CD4-positive, CD25-positive, alpha-beta regulatory T cell (primary cell): ENCODE data around the gene BLTP2. TPM values are rescaled to one million over a fixed set of nuclear protein-coding genes. Genes with fewer than 3 reads are reported as not detected.
"Not testable (repeated sequence)": the region's sequence is repeated elsewhere in the genome, so short reads cannot be mapped to it uniquely, and the experiment has no call there.

Experiments used
- ATAC-seq, 2 donors: fragments of 150-1000 bp; cut with Tn5 transposase; one replicate each; pipeline ENCODE4 v1.10.0; 2021; ENCODE audit warnings: low read depth in 2 of 2, moderate number of reproducible peaks in 2 of 2, moderate library complexity in 1 of 2
- DNase-seq, 3 donors: peaks; one replicate each; pipeline versions ENCODE4 v3.0.0 to v3.0.0-alpha.2; 2012 to 2022; ENCODE audit warnings: mixed read lengths in 1 of 3
- H3K27ac ChIP-seq: one replicate; pipeline ENCODE4 v1.7.0; 2013; ENCODE audit warnings: mild to moderate bottlenecking, low read length; ENCODE audit not compliant: insufficient read depth, poor library complexity, severe bottlenecking
- H3K27me3 ChIP-seq: one replicate; pipeline ENCODE4 v1.7.0; 2013; ENCODE audit warnings: low read length; ENCODE audit not compliant: control insufficient read depth, insufficient read depth
- H3K36me3 ChIP-seq: one replicate; pipeline ENCODE4 v1.7.0; 2013; ENCODE audit warnings: mild to moderate bottlenecking, low read length, moderate library complexity; ENCODE audit not compliant: control insufficient read depth, insufficient read depth
- H3K4me1 ChIP-seq: 2 replicates; pipeline ENCODE4 v1.7.0; 2013; ENCODE audit warnings: mild to moderate bottlenecking, low read length; ENCODE audit not compliant: insufficient read depth, control insufficient read depth, poor library complexity, severe bottlenecking
- H3K4me3 ChIP-seq: one replicate; pipeline ENCODE4 v1.7.0; 2013; ENCODE audit warnings: low read depth, mild to moderate bottlenecking, low read length, moderate library complexity
- H3K9me3 ChIP-seq, 2 experiments: 1 replicate in 1 of 2; 2 replicates in 1 of 2; pipeline ENCODE4 v1.7.0; 2013; ENCODE audit warnings: low read length in 2 of 2, mild to moderate bottlenecking in 1 of 2, moderate library complexity in 1 of 2; ENCODE audit not compliant: control insufficient read depth in 2 of 2
- H3K27ac Mint-ChIP-seq, 3 donors: one replicate each; pipeline ENCODE4 v1.8.0; 2020 to 2022; ENCODE audit warnings: mild to moderate bottlenecking in 3 of 3, mixed read lengths in 3 of 3, moderate library complexity in 2 of 3
- H3K27me3 Mint-ChIP-seq: one replicate; pipeline ENCODE4 v1.8.0; 2022; ENCODE audit warnings: mild to moderate bottlenecking, mixed read lengths
- H3K36me3 Mint-ChIP-seq: one replicate; pipeline ENCODE4 v1.8.0; 2020; ENCODE audit warnings: mixed read lengths
- H3K4me1 Mint-ChIP-seq, 4 donors: one replicate each; pipeline ENCODE4 v1.8.0; 2020 to 2022; ENCODE audit warnings: mixed read lengths in 4 of 4, mild to moderate bottlenecking in 1 of 4
- H3K4me3 Mint-ChIP-seq, 4 donors: one replicate each; pipeline ENCODE4 v1.8.0; 2020 to 2022; ENCODE audit warnings: mild to moderate bottlenecking in 4 of 4, mixed read lengths in 4 of 4, moderate library complexity in 3 of 4
- H3K9me3 Mint-ChIP-seq, 7 donors: one replicate each; pipeline ENCODE4 v1.8.0; 2020 to 2022; ENCODE audit warnings: mixed read lengths in 7 of 7, mild to moderate bottlenecking in 3 of 7, moderate library complexity in 2 of 7
- polyA plus RNA-seq, 4 donors: library from polyadenylated mRNA; unstranded; fragments of 300-500 nt; fragmentation: Illumina TruSeq; gene quantifications; one replicate each; pipeline ENCODE4 v1.2.3, GENCODE V29; 2021
- total RNA-seq: library from RNA; stranded (reverse); gene quantifications from one replicate; pipeline ENCODE4 v1.2.3, GENCODE V29; 2022

Gene BLTP2
- total and polyA plus RNA-seq, 5 donors from 2014 or later = 30.7 to 149 (median 34.4) TPM

GRCh38 chr17:28612936-28613872 lies 31.8 kb downstream of the BLTP2 start:
- no peaks in the 10 kb centered on the region for H3K9me3 ChIP-seq
- Mint-ChIP-seq H3K36me3 (peaks cover 35% of the 10 kb centered on the region), H3K27me3 (no peaks in the 10 kb centered on the region), H3K4me1 (peaks cover 0 to 16% (median 7%) of the 10 kb centered on the region in 4 donors), H3K9me3 (peaks cover 0 to 2% (median 0%) of the 10 kb centered on the region in 7 donors), H3K4me3 (no peak overlapping the region), H3K27ac (peak overlapping the region in 2 of 3 donors; percentile 26 to 38)
- no peaks in the 10 kb centered on the region for H3K4me1 ChIP-seq
- ATAC-seq (peak; percentile 40 to 65), DNase-seq (peak; percentile 18 to 43 (median 43))
- no peaks in the 10 kb centered on the region for H3K27me3 ChIP-seq
- peaks cover 44% of the 10 kb centered on the region for H3K36me3 ChIP-seq
- no peak overlapping the region for H3K27ac ChIP-seq
- no peak overlapping the region for H3K4me3 ChIP-seq

GRCh38 chr17:28612531-28612930 lies 32.4 kb downstream of the BLTP2 start:
- peak overlapping the region; percentile 26 to 73 (median 38) for H3K27ac Mint-ChIP-seq
- H3K4me3 Mint-ChIP-seq = no peak overlapping the region
- Histone ChIP-seq H3K27ac (peak overlapping the region; percentile 17), H3K4me1 (no peaks in the 10 kb centered on the region), H3K9me3 (no peaks in the 10 kb centered on the region), H3K27me3 (no peaks in the 10 kb centered on the region), H3K4me3 (no peak overlapping the region), H3K36me3 (peaks cover 42% of the 10 kb centered on the region)
- no peaks in the 10 kb centered on the region for H3K27me3 Mint-ChIP-seq
- DNase-seq (no peak), ATAC-seq (no peak)
- H3K4me1 Mint-ChIP-seq = peaks cover 0 to 16% (median 7%) of the 10 kb centered on the region in 4 donors
- peaks cover 0 to 2% (median 0%) of the 10 kb centered on the region in 7 donors for H3K9me3 Mint-ChIP-seq
- peaks cover 33% of the 10 kb centered on the region for H3K36me3 Mint-ChIP-seq

- Mint-ChIP-seq H3K36me3 (peaks cover 17% of the 10 kb centered on the region), H3K4me3 (peak overlapping the region in 1 of 4 donors; percentile 66), H3K27ac (peak overlapping the region in 2 of 3 donors; percentile 5 to 76), H3K9me3 (peaks cover 0 to 2% (median 0%) of the 10 kb centered on the region in 7 donors), H3K4me1 (peaks cover 0 to 16% (median 7%) of the 10 kb centered on the region in 4 donors), H3K27me3 (no peaks in the 10 kb centered on the region)
- ATAC-seq = no peak
- DNase-seq = no peak
- H3K36me3 ChIP-seq = peaks cover 21% of the 10 kb centered on the region
- no peak overlapping the region for H3K27ac ChIP-seq
- no peaks in the 10 kb centered on the region for H3K9me3 ChIP-seq
- H3K27me3 ChIP-seq = no peaks in the 10 kb centered on the region
- no peak overlapping the region for H3K4me3 ChIP-seq
- H3K4me1 ChIP-seq = no peaks in the 10 kb centered on the region
Observed at GRCh38 chr17:28610376-28610775, 34.6 kb downstream of the BLTP2 start.

- not testable (repeated sequence) for H3K4me1 Mint-ChIP-seq, H3K4me1 ChIP-seq, H3K4me3 Mint-ChIP-seq, H3K36me3 Mint-ChIP-seq, H3K27me3 Mint-ChIP-seq, DNase-seq, H3K27ac Mint-ChIP-seq, H3K9me3 Mint-ChIP-seq, H3K27ac ChIP-seq, ATAC-seq, H3K4me3 ChIP-seq, H3K36me3 ChIP-seq, H3K9me3 ChIP-seq, H3K27me3 ChIP-seq
Observed at GRCh38 chr17:28604031-28604430, 40.9 kb downstream of the BLTP2 start.

DNA sequence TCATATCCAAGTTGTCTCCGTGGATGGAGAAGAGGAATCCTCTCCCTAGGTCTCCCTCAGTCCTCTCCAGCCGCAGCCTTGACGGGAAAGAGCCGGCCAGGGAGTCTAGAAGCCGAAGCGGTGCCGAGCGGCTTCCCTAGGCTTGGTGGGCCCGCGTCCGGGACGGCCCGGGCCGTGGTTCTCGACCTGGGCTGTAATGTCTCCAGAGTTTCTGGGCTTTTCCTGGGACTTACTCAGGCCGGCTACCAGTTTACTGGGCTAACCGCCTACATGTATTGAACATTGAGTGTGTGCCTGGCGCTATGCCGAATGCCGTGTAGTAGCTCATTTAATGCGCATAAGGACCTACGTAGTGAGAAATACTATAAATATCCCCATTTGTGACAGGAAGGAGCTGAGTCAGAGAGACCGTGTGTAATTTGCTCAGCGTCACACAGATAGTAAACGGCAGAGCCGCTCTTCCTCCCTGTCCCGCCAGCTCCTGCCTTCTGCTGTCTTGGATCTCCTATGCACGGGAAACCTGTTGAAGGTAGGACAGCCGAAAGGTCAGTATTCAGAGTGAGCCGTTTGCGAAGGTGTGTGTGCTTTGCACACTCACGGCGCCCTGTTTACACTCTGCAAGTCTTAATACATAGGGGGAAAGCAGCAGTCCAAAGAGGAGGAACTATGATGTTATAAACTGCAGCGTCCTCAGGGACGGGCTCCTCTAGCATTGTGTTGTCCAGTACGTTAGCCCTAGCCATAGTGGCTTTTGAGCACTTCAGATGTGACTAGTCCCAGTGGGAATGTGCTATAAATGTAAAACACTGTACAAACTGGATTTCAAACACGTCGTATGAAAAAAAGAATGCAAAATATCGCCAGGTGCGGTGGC lies 45.4 kb downstream of the BLTP2 start:
- Mint-ChIP-seq H3K4me1 (peaks cover 18 to 26% (median 19%) of the 10 kb centered on the region in 4 donors), H3K27ac (peak overlapping the region; percentile 96 to 99 (median 99)), H3K9me3 (no peaks in the 10 kb centered on the region), H3K36me3 (no peaks in the 10 kb centered on the region), H3K27me3 (no peaks in the 10 kb centered on the region), H3K4me3 (peak overlapping the region; percentile 90 to 96 (median 93))
- Histone ChIP-seq H3K27ac (peak overlapping the region; percentile 99), H3K27me3 (no peaks in the 10 kb centered on the region), H3K36me3 (no peaks in the 10 kb centered on the region), H3K4me3 (peak overlapping the region; percentile 90), H3K4me1 (peaks cover 16% of the 10 kb centered on the region), H3K9me3 (no peaks in the 10 kb centered on the region)
- DNase-seq (peak; percentile 44 to 80 (median 74)), ATAC-seq (peak; percentile 63 to 65)

DNA sequence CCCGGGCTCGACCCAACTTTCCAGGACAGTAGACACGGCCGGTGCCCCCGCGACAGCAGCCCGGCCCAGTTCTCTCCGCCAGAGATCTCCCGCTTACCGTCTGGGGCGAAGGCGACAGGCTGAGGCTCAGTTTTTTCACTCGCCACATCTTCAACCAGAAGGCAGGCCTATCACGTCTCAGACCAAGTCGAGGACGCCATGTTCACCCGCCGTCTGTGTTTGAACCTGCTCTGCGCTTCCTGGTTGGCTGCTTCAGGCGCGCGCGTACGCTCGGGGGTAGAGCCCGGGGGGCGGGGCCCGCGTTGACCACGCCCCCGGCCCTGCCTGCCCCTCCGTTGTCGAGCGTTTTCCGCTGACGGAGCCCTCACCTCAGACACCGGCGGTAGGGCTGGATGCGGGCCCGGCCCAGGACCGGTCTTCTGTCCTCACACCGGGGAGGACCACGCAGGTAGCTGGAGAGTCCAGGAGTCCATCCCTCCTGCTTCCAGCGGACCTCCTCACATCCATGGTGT lies 46.1 kb downstream of the BLTP2 start, which contains the start of gene SPAG5:
Gene SPAG5 (minus strand): TSS at position 227 of the 512 bp plus-strand sequence. CDS start 79 bp downstream, at position 148.
- Histone ChIP-seq H3K9me3 (no peaks in the 10 kb centered on the region), H3K27me3 (no peaks in the 10 kb centered on the region), H3K36me3 (no peaks in the 10 kb centered on the region), H3K4me1 (peaks cover 16% of the 10 kb centered on the region), H3K4me3 (peak within 1 kb of the TSS; percentile 90), H3K27ac (peak within 1 kb of the TSS; percentile 99)
- Mint-ChIP-seq H3K4me1 (peaks cover 18 to 26% (median 19%) of the 10 kb centered on the region in 4 donors), H3K27ac (peak within 1 kb of the TSS; percentile 96 to 99 (median 99)), H3K27me3 (no peaks in the 10 kb centered on the region), H3K4me3 (peak within 1 kb of the TSS; percentile 90 to 96 (median 93)), H3K36me3 (no peaks in the 10 kb centered on the region), H3K9me3 (no peaks in the 10 kb centered on the region)
- peak; percentile 92 to 94 for ATAC-seq
- DNase-seq = peak; percentile 93 to 96 (median 94)

- H3K27me3 ChIP-seq = no peaks in the 10 kb centered on the region
- DNase-seq = no peak
- H3K36me3 ChIP-seq = no peaks in the 10 kb centered on the region
- no peak for ATAC-seq
- peaks cover 18 to 26% (median 19%) of the 10 kb centered on the region in 4 donors for H3K4me1 Mint-ChIP-seq
- no peaks in the 10 kb centered on the region for H3K9me3 ChIP-seq
- no peaks in the 10 kb centered on the region for H3K27me3 Mint-ChIP-seq
- peak overlapping the region; percentile 96 to 99 (median 99) for H3K27ac Mint-ChIP-seq
- peak overlapping the region; percentile 78 for H3K4me3 ChIP-seq
- peak overlapping the region; percentile 99 for H3K27ac ChIP-seq
- H3K36me3 Mint-ChIP-seq = no peaks in the 10 kb centered on the region
- H3K4me3 Mint-ChIP-seq = peak overlapping the region; percentile 90 to 96 (median 93)
- no peaks in the 10 kb centered on the region for H3K9me3 Mint-ChIP-seq
- peaks cover 16% of the 10 kb centered on the region for H3K4me1 ChIP-seq
Observed at GRCh38 chr17:28598389-28598788, 46.6 kb downstream of the BLTP2 start.
